Esophagus squamous epithelium (tissue), 5 donors: Measurements from ENCODE around the gene APBB1. TPM values are rescaled to one million over a fixed set of nuclear protein-coding genes. Genes with fewer than 3 reads are reported as not detected.

Experiments used
- DNase-seq: peaks from one replicate; lab custom pipeline; 2025; lab: John Stamatoyannopoulos, UW
- H3K27ac ChIP-seq, 4 donors: fragments of 200-600 bp; sonication (generic); one replicate each; pipeline ENCODE4 v1.5.1; 2016 to 2019; ENCODE audit warnings: mild to moderate bottlenecking in 1 of 4
- H3K27me3 ChIP-seq, 4 donors: fragments of 200-600 bp; sonication (generic); 1 replicate in 3 of 4; 2 replicates in 1 of 4; pipeline versions ENCODE4 v1.5.1 to v1.6.0; 2017 to 2021; ENCODE audit warnings: antibody characterized with exemption in 1 of 4
- H3K36me3 ChIP-seq, 3 donors: fragments of 200-600 bp; sonication (generic); one replicate each; pipeline ENCODE4 v1.5.1; 2016 to 2019
- H3K4me1 ChIP-seq, 3 donors: fragments of 200-600 bp; sonication (generic); one replicate each; pipeline ENCODE4 v1.5.1; 2017 to 2019
- H3K4me3 ChIP-seq, 4 donors: fragments of 200-600 bp; sonication (generic); 1 replicate in 3 of 4; 2 replicates in 1 of 4; pipeline ENCODE4 v1.5.1; 2016 to 2019; ENCODE audit warnings: mild to moderate bottlenecking in 2 of 4, moderate library complexity in 1 of 4
- H3K9me3 ChIP-seq, 3 donors: fragments of 200-600 bp; sonication (generic); one replicate each; pipeline ENCODE4 v1.5.1; 2016 to 2019
- POLR2A ChIP-seq, 4 donors: fragments of 450-650 bp; IDR thresholded peaks; one replicate each; pipeline ENCODE4 v1.6.1; 2017; ENCODE audit warnings: antibody characterized with exemption in 4 of 4, mild to moderate bottlenecking in 4 of 4, moderate library complexity in 3 of 4
- WGBS, 2 donors: methylation state at CpG; one replicate each; pipeline ENCODE4 v1.1.5; 2018; 5-methylcytosine and 5-hydroxymethylcytosine counted together
- intact Hi-C: fragments of 100-400 bp; cut with DNase I; formaldehyde crosslinking; loops from one replicate; pipeline ENCODE4 v1.15.0; 2022
- total RNA-seq, 4 donors: library from RNA; depleted of rRNA; stranded (reverse); fragments of >200 nt; gene quantifications; one replicate each; pipeline ENCODE4 v1.1.0, GENCODE V29; 2016
- TF ChIP-seq, protein P1 (sequence below), 6 experiments: fragments of 450-650 bp in 4 of 6; fragments of 200-600 bp in 2 of 6; sonication (generic) in 2 of 6; IDR thresholded peaks; one replicate each; pipeline ENCODE4 v1.5.1; 2016 to 2019; ENCODE audit warnings: antibody characterized with exemption in 6 of 6, mild to moderate bottlenecking in 4 of 6, moderate library complexity in 4 of 6
- donor health status: DM: yes; HTN: yes; CAD: no.

The APBB1 gene
- total RNA-seq, 4 donors from 2014 or later = 2.7 to 29.0 (median 9.9) TPM

DNA sequence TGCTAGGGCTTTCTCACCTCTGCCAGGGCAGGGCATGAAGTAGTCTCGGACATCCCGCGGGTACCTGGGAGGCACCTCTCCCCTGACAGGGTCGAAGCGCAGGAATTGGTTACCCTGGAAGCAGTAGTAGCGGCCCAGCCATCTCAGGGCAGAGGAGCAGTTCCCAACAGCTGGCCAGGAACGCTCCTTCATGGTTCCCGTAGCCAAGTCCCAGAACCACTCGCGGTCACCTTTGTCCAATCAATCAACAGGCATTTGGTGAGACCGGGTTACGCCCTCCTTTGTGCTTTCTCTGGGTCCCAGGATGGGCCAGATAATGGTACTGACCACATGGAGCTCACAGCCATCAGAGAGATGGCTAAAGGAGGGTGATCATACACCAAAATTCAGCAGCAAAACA is 18.5 kb upstream of the APBB1 start:
- WGBS, 2 donors = 69 to 98% methylated on average over 5 to 8 of the region's 12 CpGs
- no peaks in the 10 kb centered on the region for H3K9me3 ChIP-seq
- no peaks in the 10 kb centered on the region for H3K4me1 ChIP-seq
- intact Hi-C loops = no loop called here
- TF ChIP-seq, protein P1, sequence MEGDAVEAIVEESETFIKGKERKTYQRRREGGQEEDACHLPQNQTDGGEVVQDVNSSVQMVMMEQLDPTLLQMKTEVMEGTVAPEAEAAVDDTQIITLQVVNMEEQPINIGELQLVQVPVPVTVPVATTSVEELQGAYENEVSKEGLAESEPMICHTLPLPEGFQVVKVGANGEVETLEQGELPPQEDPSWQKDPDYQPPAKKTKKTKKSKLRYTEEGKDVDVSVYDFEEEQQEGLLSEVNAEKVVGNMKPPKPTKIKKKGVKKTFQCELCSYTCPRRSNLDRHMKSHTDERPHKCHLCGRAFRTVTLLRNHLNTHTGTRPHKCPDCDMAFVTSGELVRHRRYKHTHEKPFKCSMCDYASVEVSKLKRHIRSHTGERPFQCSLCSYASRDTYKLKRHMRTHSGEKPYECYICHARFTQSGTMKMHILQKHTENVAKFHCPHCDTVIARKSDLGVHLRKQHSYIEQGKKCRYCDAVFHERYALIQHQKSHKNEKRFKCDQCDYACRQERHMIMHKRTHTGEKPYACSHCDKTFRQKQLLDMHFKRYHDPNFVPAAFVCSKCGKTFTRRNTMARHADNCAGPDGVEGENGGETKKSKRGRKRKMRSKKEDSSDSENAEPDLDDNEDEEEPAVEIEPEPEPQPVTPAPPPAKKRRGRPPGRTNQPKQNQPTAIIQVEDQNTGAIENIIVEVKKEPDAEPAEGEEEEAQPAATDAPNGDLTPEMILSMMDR (IDR thresholded peaks at IDR 0.05) = no peak
- TF ChIP-seq POLR2A (IDR thresholded peaks at IDR 0.05) = no peak
- H3K4me3 ChIP-seq = no peak overlapping the region
- no peaks in the 10 kb centered on the region for H3K27me3 ChIP-seq
- H3K36me3 ChIP-seq = no peaks in the 10 kb centered on the region
- H3K27ac ChIP-seq = no peak overlapping the region
- DNase-seq = no peak

DNA sequence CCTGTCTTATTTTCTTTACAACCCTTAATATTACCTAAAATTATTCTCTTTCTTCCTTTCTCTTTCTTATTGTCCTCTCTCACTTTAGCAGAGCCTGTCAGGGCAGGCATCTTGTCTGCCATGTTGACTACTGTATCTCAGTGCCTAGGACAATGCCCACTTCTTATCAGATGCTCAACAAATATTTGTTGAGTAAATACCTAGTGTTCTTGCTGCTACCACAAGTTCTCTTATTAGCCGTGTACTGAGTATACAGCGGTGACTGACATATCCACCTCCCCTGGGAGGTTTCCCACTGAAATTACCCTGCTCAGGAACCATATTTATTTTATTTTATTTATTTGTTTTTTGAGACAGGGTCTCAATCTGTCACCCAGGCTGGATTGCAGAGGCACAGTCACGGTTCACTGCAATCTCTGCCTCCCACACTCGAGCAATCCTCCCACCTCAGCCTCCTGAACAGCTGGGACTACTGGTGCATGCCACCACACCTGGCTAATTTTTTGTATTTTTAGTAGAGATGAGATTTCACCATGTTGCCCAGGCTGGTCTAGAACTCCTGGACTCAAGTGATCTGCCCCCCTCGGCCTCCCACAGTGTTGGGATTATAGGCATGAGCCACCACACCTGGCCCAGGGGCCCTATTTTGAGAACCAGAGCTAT is 15.2 kb upstream of the APBB1 start:
- no peaks in the 10 kb centered on the region for H3K27me3 ChIP-seq
- no peaks in the 10 kb centered on the region for H3K4me1 ChIP-seq
- no peaks in the 10 kb centered on the region for H3K36me3 ChIP-seq
- no peak overlapping the region for H3K4me3 ChIP-seq
- WGBS, 2 donors = 37 to 57% methylated on average over 4 to 5 of the region's 5 CpGs
- no peaks in the 10 kb centered on the region for H3K9me3 ChIP-seq
- intact Hi-C loops = no loop called here
- no peak for TF ChIP-seq POLR2A (IDR thresholded peaks at IDR 0.05)
- TF ChIP-seq, protein P1 (IDR thresholded peaks at IDR 0.05) = no peak
- DNase-seq = no peak
- H3K27ac ChIP-seq = no peak overlapping the region

DNA sequence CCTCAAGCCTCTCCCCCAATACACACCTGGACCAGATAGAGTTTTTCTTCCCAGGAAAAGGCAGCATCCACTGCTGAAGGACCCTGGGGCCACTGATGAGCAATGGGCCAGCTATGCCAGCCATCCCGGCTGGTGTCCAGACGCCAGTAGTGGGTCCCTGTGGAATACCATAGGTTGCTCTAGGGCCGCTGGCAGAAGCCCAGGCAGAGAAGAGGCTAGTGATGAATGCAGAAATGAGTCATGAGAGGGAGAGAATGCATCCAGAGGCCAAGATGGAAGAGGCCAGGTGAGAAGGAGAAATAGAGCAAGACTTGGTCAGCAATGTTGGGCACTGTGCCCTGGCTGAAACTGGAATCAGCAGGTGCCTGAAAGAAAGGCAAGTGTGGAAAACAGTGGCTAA is 13.0 kb upstream of the APBB1 start:
- no peak for DNase-seq
- Histone ChIP-seq H3K4me1 (no peaks in the 10 kb centered on the region), H3K9me3 (no peaks in the 10 kb centered on the region), H3K36me3 (no peaks in the 10 kb centered on the region), H3K27me3 (no peaks in the 10 kb centered on the region), H3K27ac (no peak overlapping the region), H3K4me3 (no peak overlapping the region)
- TF ChIP-seq, protein P1 (IDR thresholded peaks at IDR 0.05) = no peak
- TF ChIP-seq POLR2A (IDR thresholded peaks at IDR 0.05) = no peak
- intact Hi-C loops = no loop called here
- WGBS, 2 donors = 52 to 82% methylated on average over 2 of the region's 3 CpGs

DNA sequence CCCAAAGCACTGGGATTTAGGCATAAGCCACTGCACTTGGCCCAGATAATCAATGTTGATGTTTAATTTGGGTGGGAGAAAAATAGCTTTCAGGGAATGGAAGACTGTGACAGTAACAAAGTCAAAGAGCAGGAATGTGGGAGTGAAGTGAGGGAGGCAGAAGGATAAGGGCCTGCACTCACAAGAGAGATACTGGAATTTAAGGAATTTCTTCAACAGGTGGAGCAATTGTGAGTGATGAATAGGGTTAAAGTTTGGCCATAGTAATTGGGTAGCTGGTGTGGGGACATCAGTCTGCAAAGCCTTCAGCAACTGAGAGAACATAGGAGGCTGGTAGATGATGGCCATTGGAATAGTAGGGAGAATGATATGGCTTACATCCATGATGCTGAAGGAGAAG is 8.6 kb upstream of the APBB1 start:
- TF ChIP-seq, protein P1 (IDR thresholded peaks at IDR 0.05) = no peak
- Histone ChIP-seq H3K9me3 (no peaks in the 10 kb centered on the region), H3K4me3 (no peak overlapping the region), H3K4me1 (no peaks in the 10 kb centered on the region), H3K27me3 (peaks cover 0 to 2% (median 0%) of the 10 kb centered on the region in 4 donors), H3K27ac (no peak overlapping the region), H3K36me3 (no peaks in the 10 kb centered on the region)
- intact Hi-C loops = no loop called here
- DNase-seq = no peak

DNA sequence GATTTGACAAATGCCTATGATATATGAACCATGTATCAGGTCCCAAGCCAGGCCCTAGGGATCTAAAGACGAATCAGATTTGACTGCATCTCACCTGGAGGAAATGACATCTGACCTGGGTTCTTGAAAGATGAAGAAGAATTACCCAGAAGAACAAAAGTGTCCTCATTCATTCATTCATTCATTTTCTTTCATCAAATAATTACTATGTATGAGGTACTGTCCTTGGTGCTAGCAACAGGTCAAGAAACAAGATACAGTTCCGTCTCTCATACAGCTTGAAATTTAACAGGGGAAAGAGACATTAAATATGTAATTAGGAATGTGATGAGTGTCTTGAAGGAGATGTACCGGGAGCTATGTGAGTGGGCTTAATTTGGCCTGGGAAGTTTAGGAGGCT is 1.8 kb upstream of the APBB1 start:
- TF ChIP-seq, protein P1 (IDR thresholded peaks at IDR 0.05) = no peak
- TF ChIP-seq POLR2A (IDR thresholded peaks at IDR 0.05) = no peak
- intact Hi-C loops = no loop called here

More for the DNA sequence above, 1.8 kb upstream of the APBB1 start:
- no peaks in the 10 kb centered on the region for H3K9me3 ChIP-seq
- peaks cover 5 to 32% (median 6%) of the 10 kb centered on the region in 3 donors for H3K4me1 ChIP-seq
- peaks cover 0 to 3% (median 0%) of the 10 kb centered on the region in 4 donors for H3K27me3 ChIP-seq
- H3K27ac ChIP-seq = no peak overlapping the region
- WGBS, 2 donors = 84 to 93% methylated on average over 3 of the region's 3 CpGs
- no peak overlapping the region for H3K4me3 ChIP-seq
- no peak for DNase-seq
- H3K36me3 ChIP-seq = no peaks in the 10 kb centered on the region
